Esophagus (tissue), 2 donors: ENCODE measurements around the gene TTC22. TPM values are rescaled to one million over a fixed set of nuclear protein-coding genes. Genes with fewer than 3 reads are reported as not detected.

Experiments
- H3K27ac ChIP-seq, 2 donors: one replicate each; pipeline ENCODE4 v1.5.1; 2013; ENCODE audit warnings: low read depth in 2 of 2, mild to moderate bottlenecking in 2 of 2, inconsistent platforms in 1 of 2, low read length in 1 of 2, moderate library complexity in 1 of 2
- H3K27me3 ChIP-seq, 2 donors: one replicate each; pipeline ENCODE4 v1.6.1; 2013; ENCODE audit warnings: low read length in 2 of 2, control low read depth in 1 of 2, mild to moderate bottlenecking in 1 of 2; ENCODE audit not compliant: insufficient read depth in 2 of 2, control insufficient read depth in 1 of 2
- H3K36me3 ChIP-seq, 2 donors: one replicate each; pipeline ENCODE4 v1.6.1; 2013; ENCODE audit warnings: low read length in 1 of 2; ENCODE audit not compliant: control insufficient read depth in 2 of 2, insufficient read depth in 2 of 2
- H3K4me1 ChIP-seq, 2 donors: one replicate each; pipeline ENCODE4 v1.6.1; 2013; ENCODE audit warnings: low read length in 1 of 2; ENCODE audit not compliant: control insufficient read depth in 2 of 2, insufficient read depth in 2 of 2
- H3K4me3 ChIP-seq, 2 donors: one replicate each; pipeline ENCODE4 v1.5.1; 2013; ENCODE audit warnings: low read length in 2 of 2, mild to moderate bottlenecking in 2 of 2, low read depth in 1 of 2, moderate library complexity in 1 of 2
- H3K9me3 ChIP-seq, 2 donors: one replicate each; pipeline ENCODE4 v1.6.1; 2013; ENCODE audit warnings: mild to moderate bottlenecking in 2 of 2, low read depth in 1 of 2, low read length in 1 of 2, moderate library complexity in 1 of 2; ENCODE audit not compliant: control insufficient read depth in 2 of 2, insufficient read depth in 1 of 2
- WGBS, 2 donors: extraction: QIAGEN DNeasy Blood & Tissue Kit; methylation state at CpG; one replicate each; pipeline ENCODE4 v1.1.7; 2013; 5-methylcytosine and 5-hydroxymethylcytosine counted together
- polyA plus RNA-seq, 2 donors: library from polyadenylated mRNA; stranded (reverse); fragments of 200-250 nt; gene quantifications; one replicate each; pipeline ENCODE4 v1.2.3, GENCODE V29; 2013
- donor health status: healthy with polysubstance abuse.
- donor health status: Bipolar disorder and iron deficiency.

The TTC22 gene
- polyA plus RNA-seq, 2 donors = 83.5 to 92.9 TPM

- WGBS, 2 donors = 72% methylated on average over 7 of the region's 7 CpGs
- peaks cover 0 to 8% of the 10 kb centered on the region in 2 donors for H3K4me1 ChIP-seq
- no peaks in the 10 kb centered on the region for H3K27me3 ChIP-seq
- no peaks in the 10 kb centered on the region for H3K9me3 ChIP-seq
- H3K36me3 ChIP-seq = peaks cover 0 to 19% of the 10 kb centered on the region in 2 donors
- no peak overlapping the region for H3K4me3 ChIP-seq
- H3K27ac ChIP-seq = peak overlapping the region; percentile 10 to 94
Observed at GRCh38 chr1:54792686-54793282, 8.3 kb downstream of the TTC22 start.

- no peak overlapping the region for H3K27ac ChIP-seq
- H3K9me3 ChIP-seq = no peaks in the 10 kb centered on the region
- WGBS, 2 donors = 90 to 93% methylated on average over 13 of the region's 13 CpGs
- no peaks in the 10 kb centered on the region for H3K27me3 ChIP-seq
- H3K4me3 ChIP-seq = no peak overlapping the region
- H3K36me3 ChIP-seq = peaks cover 6 to 25% of the 10 kb centered on the region in 2 donors
- peaks cover 0 to 8% of the 10 kb centered on the region in 2 donors for H3K4me1 ChIP-seq
Observed at GRCh38 chr1:54791880-54792522, 9.1 kb downstream of the TTC22 start.

GRCh38 chr1:54788459-54788858 lies 12.7 kb downstream of the TTC22 start:
- Histone ChIP-seq H3K9me3 (no peaks in the 10 kb centered on the region), H3K36me3 (peaks cover 20 to 41% of the 10 kb centered on the region in 2 donors), H3K4me1 (no peaks in the 10 kb centered on the region), H3K4me3 (no peak overlapping the region), H3K27me3 (no peaks in the 10 kb centered on the region), H3K27ac (no peak overlapping the region)
- 66 to 79% methylated on average over 5 of the region's 5 CpGs for WGBS, 2 donors

- 87 to 88% methylated on average over 11 of the region's 11 CpGs for WGBS, 2 donors
- Histone ChIP-seq H3K27ac (no peak overlapping the region), H3K9me3 (no peaks in the 10 kb centered on the region), H3K4me1 (no peaks in the 10 kb centered on the region), H3K4me3 (no peak overlapping the region), H3K36me3 (peaks cover 20 to 41% of the 10 kb centered on the region in 2 donors), H3K27me3 (no peaks in the 10 kb centered on the region)
Observed at GRCh38 chr1:54787604-54788003, 13.5 kb downstream of the TTC22 start.

GRCh38 chr1:54786778-54787177 lies 14.3 kb downstream of the TTC22 start:
- H3K9me3 ChIP-seq = no peaks in the 10 kb centered on the region
- no peaks in the 10 kb centered on the region for H3K27me3 ChIP-seq

GRCh38 chr1:54784066-54784465 lies 17.1 kb downstream of the TTC22 start:
- no peak overlapping the region for H3K4me3 ChIP-seq
- peaks cover 0 to 2% of the 10 kb centered on the region in 2 donors for H3K9me3 ChIP-seq
- H3K36me3 ChIP-seq = peaks cover 25 to 43% of the 10 kb centered on the region in 2 donors
- H3K4me1 ChIP-seq = peaks cover 0 to 10% of the 10 kb centered on the region in 2 donors
- H3K27me3 ChIP-seq = no peaks in the 10 kb centered on the region
- WGBS, 2 donors = 87 to 96% methylated on average over 2 of the region's 2 CpGs
- H3K27ac ChIP-seq = no peak overlapping the region

More at GRCh38 chr1:54786778-54787177, 14.3 kb downstream of the TTC22 start:
- 91 to 92% methylated on average over 8 of the region's 8 CpGs for WGBS, 2 donors
- H3K36me3 ChIP-seq = peaks cover 20 to 41% of the 10 kb centered on the region in 2 donors
- no peak overlapping the region for H3K27ac ChIP-seq
- no peak overlapping the region for H3K4me3 ChIP-seq
- peaks cover 0 to 2% of the 10 kb centered on the region in 2 donors for H3K4me1 ChIP-seq

- H3K36me3 ChIP-seq = peaks cover 24 to 40% of the 10 kb centered on the region in 2 donors
- peaks cover 0 to 2% of the 10 kb centered on the region in 2 donors for H3K9me3 ChIP-seq
- 75 to 77% methylated on average over 2 of the region's 2 CpGs for WGBS, 2 donors
- H3K4me3 ChIP-seq = no peak overlapping the region
- H3K27ac ChIP-seq = no peak overlapping the region
- no peaks in the 10 kb centered on the region for H3K27me3 ChIP-seq
- peaks cover 0 to 10% of the 10 kb centered on the region in 2 donors for H3K4me1 ChIP-seq
Observed at GRCh38 chr1:54782588-54782987, 18.5 kb downstream of the TTC22 start.

- Histone ChIP-seq H3K27ac (no peak overlapping the region), H3K27me3 (no peaks in the 10 kb centered on the region), H3K36me3 (peaks cover 19 to 38% of the 10 kb centered on the region in 2 donors), H3K9me3 (peaks cover 0 to 2% of the 10 kb centered on the region in 2 donors), H3K4me3 (no peak overlapping the region), H3K4me1 (peaks cover 0 to 10% of the 10 kb centered on the region in 2 donors)
- WGBS, 2 donors = 79 to 84% methylated on average over 6 of the region's 6 CpGs
Observed at GRCh38 chr1:54782156-54782555, 19.0 kb downstream of the TTC22 start.

GRCh38 chr1:54781023-54781723 lies 19.9 kb downstream of the TTC22 start:
- peaks cover 0 to 2% of the 10 kb centered on the region in 2 donors for H3K9me3 ChIP-seq
- no peak overlapping the region for H3K27ac ChIP-seq
- H3K4me3 ChIP-seq = no peak overlapping the region
- peaks cover 0 to 10% of the 10 kb centered on the region in 2 donors for H3K4me1 ChIP-seq
- 36 to 51% methylated on average over 63 to 74 of the region's 74 CpGs for WGBS, 2 donors
- no peaks in the 10 kb centered on the region for H3K27me3 ChIP-seq
- peaks cover 15 to 30% of the 10 kb centered on the region in 2 donors for H3K36me3 ChIP-seq
